Tibial nerve (tissue), 4 donors: Measurements from ENCODE around the gene ZBTB8OS.

ENCODE experiments used
- CTCF ChIP-seq, 5 experiments: fragments of 200-600 bp in 3 of 5; fragments of 450-650 bp in 2 of 5; sonication (generic) in 3 of 5; IDR thresholded peaks; one replicate each; pipeline ENCODE4 v1.5.1; 2016 to 2019; ENCODE audit warnings: antibody characterized with exemption in 5 of 5, mild to moderate bottlenecking in 3 of 5, moderate library complexity in 2 of 5
- EP300 ChIP-seq, 2 donors: sonication (generic); formaldehyde crosslinking; IDR thresholded peaks; one replicate each; pipeline ENCODE4 v1.6.1; 2017; ENCODE audit warnings: antibody characterized with exemption in 2 of 2, mild to moderate bottlenecking in 1 of 2

GRCh38 chr1:32665915-32666314, 15.6 kb upstream of the ZBTB8OS start:
- TF ChIP-seq CTCF (IDR thresholded peaks at IDR 0.05) (no peak), EP300 (IDR thresholded peaks at IDR 0.05) (no peak)
